Suprapubic skin (tissue), 4 donors: ENCODE data around the gene SLC29A3. TPM values are rescaled to one million over a fixed set of nuclear protein-coding genes. Genes with fewer than 3 reads are reported as not detected.

Source experiments
- DNase-seq, 2 donors: peaks; one replicate each; pipeline ENCODE4 v3.0.0-alpha.2; 2019; ENCODE audit warnings: low spot score in 2 of 2
- H3K27ac ChIP-seq: fragments of 200-600 bp; sonication (generic); one replicate; pipeline ENCODE4 v1.5.1; 2019
- H3K27me3 ChIP-seq: fragments of 200-600 bp; sonication (generic); one replicate; pipeline ENCODE4 v1.5.1; 2019
- H3K36me3 ChIP-seq: fragments of 200-600 bp; sonication (generic); one replicate; pipeline ENCODE4 v1.5.1; 2019
- H3K4me1 ChIP-seq: fragments of 200-600 bp; sonication (generic); one replicate; pipeline ENCODE4 v1.5.1; 2019
- H3K4me3 ChIP-seq: fragments of 200-600 bp; sonication (generic); one replicate; pipeline ENCODE4 v1.5.1; 2019; ENCODE audit warnings: mild to moderate bottlenecking
- H3K9me3 ChIP-seq: fragments of 200-600 bp; sonication (generic); one replicate; pipeline ENCODE4 v1.5.1; 2019
- EP300 ChIP-seq: sonication (generic); formaldehyde crosslinking; IDR thresholded peaks from one replicate; pipeline ENCODE4 v1.6.1; 2017; ENCODE audit warnings: antibody characterized with exemption
- POLR2A ChIP-seq, 2 donors: fragments of 450-650 bp; IDR thresholded peaks; one replicate each; pipeline ENCODE4 v1.6.1; 2017; ENCODE audit warnings: antibody characterized with exemption in 2 of 2, mild to moderate bottlenecking in 2 of 2, moderate library complexity in 2 of 2
- POLR2AphosphoS5 ChIP-seq, 3 donors: sonication (generic); formaldehyde crosslinking; IDR thresholded peaks; one replicate each; pipeline ENCODE4 v1.6.1; 2017; ENCODE audit warnings: antibody characterized with exemption in 3 of 3
- WGBS: methylation state at CpG from one replicate; pipeline ENCODE4 v1.1.5; 2018; 5-methylcytosine and 5-hydroxymethylcytosine counted together
- total RNA-seq, 4 donors: library from RNA; depleted of rRNA; stranded (reverse); fragments of >200 nt; gene quantifications; one replicate each; pipeline ENCODE4 v1.1.0, GENCODE V29; 2016
- TF ChIP-seq, protein P1 (sequence below), 2 donors: fragments of 200-600 bp in 1 of 2; fragments of 450-650 bp in 1 of 2; sonication (generic) in 1 of 2; IDR thresholded peaks; one replicate each; pipeline ENCODE4 v1.5.1; 2016 to 2019; ENCODE audit warnings: antibody characterized with exemption in 2 of 2, mild to moderate bottlenecking in 1 of 2, moderate library complexity in 1 of 2

SLC29A3 gene
- total RNA-seq, 4 donors from 2014 or later: 1.3 to 2.8 (median 2.2) TPM

DNA sequence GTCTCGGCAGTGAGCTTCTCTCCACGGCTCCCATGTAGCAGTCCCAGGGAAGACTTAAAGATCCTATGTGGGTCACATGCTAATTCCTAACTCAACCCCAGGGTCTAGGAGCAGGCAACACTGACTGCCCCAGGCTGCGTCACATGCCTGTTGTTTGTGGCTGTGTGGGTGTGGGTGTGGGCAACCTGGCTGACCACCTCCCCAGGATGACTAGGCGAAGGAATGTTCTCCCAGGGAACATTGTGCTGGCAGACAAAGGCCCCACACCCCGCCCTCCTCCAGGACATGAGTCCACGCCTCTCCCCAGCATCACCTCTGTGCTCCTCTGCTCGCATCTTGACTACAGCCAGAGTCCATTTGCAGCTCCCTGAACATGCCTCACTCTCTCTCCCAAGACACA lies 30.3 kb downstream of the SLC29A3 start:
- Histone ChIP-seq H3K27me3 (no peaks in the 10 kb centered on the region), H3K4me1 (peaks cover 6% of the 10 kb centered on the region), H3K9me3 (no peaks in the 10 kb centered on the region), H3K27ac (no peak overlapping the region), H3K36me3 (peaks cover 4% of the 10 kb centered on the region), H3K4me3 (no peak overlapping the region)
- WGBS: 85% methylated on average over 7 of the region's 7 CpGs
- DNase-seq: no peak
- TF ChIP-seq POLR2A (IDR thresholded peaks at IDR 0.05): no peak
- no peak for TF ChIP-seq POLR2AphosphoS5 (IDR thresholded peaks at IDR 0.05)
- TF ChIP-seq EP300: no peak
- TF ChIP-seq, protein P1, sequence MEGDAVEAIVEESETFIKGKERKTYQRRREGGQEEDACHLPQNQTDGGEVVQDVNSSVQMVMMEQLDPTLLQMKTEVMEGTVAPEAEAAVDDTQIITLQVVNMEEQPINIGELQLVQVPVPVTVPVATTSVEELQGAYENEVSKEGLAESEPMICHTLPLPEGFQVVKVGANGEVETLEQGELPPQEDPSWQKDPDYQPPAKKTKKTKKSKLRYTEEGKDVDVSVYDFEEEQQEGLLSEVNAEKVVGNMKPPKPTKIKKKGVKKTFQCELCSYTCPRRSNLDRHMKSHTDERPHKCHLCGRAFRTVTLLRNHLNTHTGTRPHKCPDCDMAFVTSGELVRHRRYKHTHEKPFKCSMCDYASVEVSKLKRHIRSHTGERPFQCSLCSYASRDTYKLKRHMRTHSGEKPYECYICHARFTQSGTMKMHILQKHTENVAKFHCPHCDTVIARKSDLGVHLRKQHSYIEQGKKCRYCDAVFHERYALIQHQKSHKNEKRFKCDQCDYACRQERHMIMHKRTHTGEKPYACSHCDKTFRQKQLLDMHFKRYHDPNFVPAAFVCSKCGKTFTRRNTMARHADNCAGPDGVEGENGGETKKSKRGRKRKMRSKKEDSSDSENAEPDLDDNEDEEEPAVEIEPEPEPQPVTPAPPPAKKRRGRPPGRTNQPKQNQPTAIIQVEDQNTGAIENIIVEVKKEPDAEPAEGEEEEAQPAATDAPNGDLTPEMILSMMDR (IDR thresholded peaks at IDR 0.05): no peak

DNA sequence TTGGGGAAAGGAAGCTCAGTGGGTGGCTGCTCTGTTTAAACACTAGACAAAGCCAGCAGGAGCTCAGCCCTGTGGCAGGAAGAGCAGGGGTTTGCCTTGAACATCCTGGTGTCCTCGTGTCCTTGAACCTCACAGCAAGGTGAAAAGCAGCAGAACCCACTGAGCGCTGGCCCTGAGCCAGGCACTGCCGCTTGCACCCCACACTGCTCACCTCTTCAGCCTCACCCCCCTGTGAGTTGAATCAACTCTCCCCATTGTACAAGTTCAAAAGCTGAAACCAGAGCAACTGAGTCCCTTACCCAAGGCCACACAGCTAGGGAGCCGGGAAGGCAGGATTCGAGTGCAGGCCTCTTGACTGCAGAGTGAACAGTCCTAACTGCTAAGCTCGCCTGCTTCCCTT lies 32.0 kb downstream of the SLC29A3 start:
- H3K27me3 ChIP-seq: no peaks in the 10 kb centered on the region
- 85% methylated on average over 6 of the region's 6 CpGs for WGBS
- peaks cover 6% of the 10 kb centered on the region for H3K4me1 ChIP-seq
- no peaks in the 10 kb centered on the region for H3K9me3 ChIP-seq
- peaks cover 8% of the 10 kb centered on the region for H3K36me3 ChIP-seq
- H3K4me3 ChIP-seq: no peak overlapping the region
- DNase-seq: no peak
- no peak for TF ChIP-seq POLR2AphosphoS5 (IDR thresholded peaks at IDR 0.05)
- TF ChIP-seq, protein P1 (IDR thresholded peaks at IDR 0.05): no peak
- no peak for TF ChIP-seq EP300
- no peak for TF ChIP-seq POLR2A (IDR thresholded peaks at IDR 0.05)
- H3K27ac ChIP-seq: no peak overlapping the region

DNA sequence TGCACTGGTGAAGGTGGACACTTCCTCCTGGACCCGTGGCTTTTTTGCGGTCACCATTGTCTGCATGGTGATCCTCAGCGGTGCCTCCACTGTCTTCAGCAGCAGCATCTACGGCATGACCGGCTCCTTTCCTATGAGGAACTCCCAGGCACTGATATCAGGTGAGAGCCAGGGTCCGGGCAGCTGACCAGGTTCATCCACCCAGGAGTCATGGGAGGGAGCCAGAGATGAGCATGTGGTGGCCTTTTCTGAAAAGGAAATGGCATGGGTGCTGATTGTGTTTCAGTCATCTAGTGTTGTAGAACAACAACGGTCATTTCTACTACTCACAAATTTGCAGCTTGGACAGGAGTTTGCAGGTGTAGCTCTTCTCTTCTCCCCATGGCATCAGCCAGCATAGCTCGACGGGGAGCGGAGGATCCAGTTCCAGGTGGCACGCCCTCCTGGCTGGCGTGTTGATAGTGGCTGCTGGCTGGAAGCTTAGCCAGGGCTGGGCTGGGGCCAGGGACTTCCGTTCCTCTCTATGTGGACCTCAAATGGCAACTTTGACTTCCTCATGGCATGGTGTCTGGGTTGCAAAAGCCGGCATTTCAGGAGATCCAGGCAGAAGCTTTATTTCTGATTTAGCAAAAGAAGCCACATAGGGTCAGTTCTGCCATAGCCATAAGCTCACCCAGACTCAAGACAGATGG lies 32.7 kb downstream of the SLC29A3 start:
- peaks cover 13% of the 10 kb centered on the region for H3K36me3 ChIP-seq
- TF ChIP-seq POLR2A (IDR thresholded peaks at IDR 0.05) (no peak), POLR2AphosphoS5 (IDR thresholded peaks at IDR 0.05) (no peak)
- TF ChIP-seq, protein P1 (IDR thresholded peaks at IDR 0.05): no peak
- no peak overlapping the region for H3K27ac ChIP-seq
- WGBS: 51% methylated on average over 9 of the region's 14 CpGs
- H3K27me3 ChIP-seq: no peaks in the 10 kb centered on the region
- DNase-seq: no peak
- H3K4me1 ChIP-seq: peaks cover 6% of the 10 kb centered on the region
- no peak overlapping the region for H3K4me3 ChIP-seq
- H3K9me3 ChIP-seq: no peaks in the 10 kb centered on the region

DNA sequence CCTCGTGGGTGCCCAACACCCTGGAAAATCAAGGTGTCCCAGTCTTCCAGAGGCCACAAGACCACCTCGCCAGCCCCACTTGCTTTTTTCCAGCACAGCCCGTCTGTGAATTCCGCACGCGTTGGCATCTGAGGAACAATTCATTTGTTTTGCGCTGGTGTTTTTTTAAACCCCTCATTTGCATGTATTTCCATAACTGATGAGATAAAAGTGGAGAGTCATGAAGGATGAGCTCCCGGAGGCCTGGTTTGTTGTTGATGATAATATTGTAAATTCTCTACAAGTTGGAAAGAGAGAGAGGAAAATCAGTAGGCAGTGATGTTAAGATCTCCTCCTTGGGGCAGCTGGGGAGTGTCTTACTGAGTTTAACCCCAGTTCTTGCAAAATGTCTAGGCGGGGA lies 34.6 kb downstream of the SLC29A3 start:
- peaks cover 6% of the 10 kb centered on the region for H3K4me1 ChIP-seq
- 71% methylated on average over 9 of the region's 9 CpGs for WGBS
- H3K9me3 ChIP-seq: no peaks in the 10 kb centered on the region
- H3K4me3 ChIP-seq: no peak overlapping the region
- peaks cover 21% of the 10 kb centered on the region for H3K36me3 ChIP-seq
- no peaks in the 10 kb centered on the region for H3K27me3 ChIP-seq
- TF ChIP-seq POLR2A (IDR thresholded peaks at IDR 0.05): no peak
- TF ChIP-seq, protein P1 (IDR thresholded peaks at IDR 0.05): no peak
- no peak for TF ChIP-seq EP300
- TF ChIP-seq POLR2AphosphoS5 (IDR thresholded peaks at IDR 0.05): no peak
- no peak overlapping the region for H3K27ac ChIP-seq
- no peak for DNase-seq

DNA sequence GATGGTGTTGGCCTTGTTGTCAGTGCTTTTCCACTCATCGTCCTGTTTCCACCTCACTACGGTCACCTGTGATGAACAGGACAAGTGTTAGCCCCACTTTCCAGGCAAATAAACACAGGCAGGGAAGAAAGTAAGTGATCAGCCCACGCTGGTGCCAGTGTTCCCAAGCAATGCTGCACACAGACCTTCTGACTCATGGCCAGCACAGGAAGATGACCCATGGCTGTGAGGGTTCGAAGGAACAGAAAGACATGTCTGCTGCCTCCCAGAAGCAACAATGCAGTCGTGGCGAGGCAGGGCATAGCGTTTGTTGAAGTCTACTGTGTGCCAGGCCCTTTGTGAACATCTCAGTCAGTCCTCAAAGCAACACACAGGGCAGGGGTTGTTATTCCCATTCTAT lies 35.7 kb downstream of the SLC29A3 start:
- 93% methylated on average over 7 of the region's 7 CpGs for WGBS
- peaks cover 21% of the 10 kb centered on the region for H3K36me3 ChIP-seq
- no peak overlapping the region for H3K27ac ChIP-seq

More for the DNA sequence above, 35.7 kb downstream of the SLC29A3 start:
- no peak for DNase-seq
- TF ChIP-seq EP300 (no peak), POLR2AphosphoS5 (IDR thresholded peaks at IDR 0.05) (no peak), POLR2A (IDR thresholded peaks at IDR 0.05) (no peak)
- TF ChIP-seq, protein P1 (IDR thresholded peaks at IDR 0.05): no peak
- Histone ChIP-seq H3K27me3 (no peaks in the 10 kb centered on the region), H3K4me1 (peaks cover 6% of the 10 kb centered on the region), H3K9me3 (no peaks in the 10 kb centered on the region), H3K4me3 (no peak overlapping the region)
